Measurements from ENCODE around the gene GCA.

- TF ChIP-seq CTCF (IDR thresholded peaks at IDR 0.05) (no peak), POLR2A (IDR thresholded peaks at IDR 0.05) (no peak)
These were observed 27.3 kb upstream of the GCA start for GRCh38 chr2:162316590-162316989.
